GM11168 (cell line): ENCODE results near the gene PTPN1.

Experiments used
- in situ Hi-C: fragments of 300-500 bp; cut with MboI; formaldehyde crosslinking; loops from one replicate; pipeline ENCODE4 v1.12.0; 2022; ENCODE audit warnings: low sequenced_read_pairs; ENCODE audit not compliant: unreplicated experiment

The PTPN1 gene

GRCh38 chr20:50569864-50570836 is 60.0 kb downstream of the PTPN1 start:
- in situ Hi-C loops: loop anchor here (5.0 kb wide), 1 partner anchor 58 kb away; the partner anchor contains the start of gene PTPN1

- in situ Hi-C loops: loop anchor here (5.0 kb wide), 1 partner anchor 59 kb away; the partner anchor contains the start of gene PTPN1
Measured at GRCh38 chr20:50571466-50571865, 61.3 kb downstream of the PTPN1 start.

GRCh38 chr20:50572938-50573777 is 63.0 kb downstream of the PTPN1 start:
- in situ Hi-C loops: loop anchor here (5.0 kb wide), 1 partner anchor 61 kb away; the partner anchor contains the start of gene PTPN1

GRCh38 chr20:50574108-50574507 is 63.9 kb downstream of the PTPN1 start:
- in situ Hi-C loops: loop anchor here (5.0 kb wide), 1 partner anchor 62 kb away; the partner anchor contains the start of gene PTPN1

GRCh38 chr20:50574586-50574985 is 64.4 kb downstream of the PTPN1 start:
- in situ Hi-C loops: loop anchor here (5.0 kb wide), 1 partner anchor 62 kb away; the partner anchor contains the start of gene PTPN1

- in situ Hi-C loops: loop anchor here (5.0 kb wide), 1 partner anchor 394 kb away; no protein-coding TSS in a partner anchor
Measured at GRCh38 chr20:50575865-50576720, 65.9 kb downstream of the PTPN1 start.

GRCh38 chr20:50577175-50578018 is 67.2 kb downstream of the PTPN1 start:
- in situ Hi-C loops: loop anchor here (5.0 kb wide), 1 partner anchor 395 kb away; no protein-coding TSS in a partner anchor

GRCh38 chr20:50578061-50578777 is 68.0 kb downstream of the PTPN1 start:
- in situ Hi-C loops: loop anchor here (5.0 kb wide), 1 partner anchor 396 kb away; no protein-coding TSS in a partner anchor

- in situ Hi-C loops: loop anchor here (5.0 kb wide), 1 partner anchor 396 kb away; no protein-coding TSS in a partner anchor
Measured at GRCh38 chr20:50578778-50579165, 68.6 kb downstream of the PTPN1 start.

GRCh38 chr20:50579511-50579910 is 69.3 kb downstream of the PTPN1 start:
- in situ Hi-C loops: loop anchor here (5.0 kb wide), 1 partner anchor 397 kb away; no protein-coding TSS in a partner anchor

- in situ Hi-C loops: no loop called here
Measured at GRCh38 chr20:50580016-50580747, 70.0 kb downstream of the PTPN1 start.

GRCh38 chr20:50580842-50581544 is 70.8 kb downstream of the PTPN1 start:
- in situ Hi-C loops: no loop called here

GRCh38 chr20:50582092-50582491 is 71.9 kb downstream of the PTPN1 start:
- in situ Hi-C loops: no loop called here

- in situ Hi-C loops: no loop called here
Measured at GRCh38 chr20:50582591-50583234, 72.5 kb downstream of the PTPN1 start.

- in situ Hi-C loops: no loop called here
Measured at GRCh38 chr20:50583442-50584150, 73.4 kb downstream of the PTPN1 start.
